Stimulated activated CD8-positive, alpha-beta memory T cell treated with anti-CD3 and anti-CD28 coated beads, Interleukin-7, amount 100 ng/mL, for 1 hour (primary cell): ENCODE measurements around the gene SYT15.
"Not testable (repeated sequence)": the region's sequence is repeated elsewhere in the genome, so short reads cannot be mapped to it uniquely, and the experiment has no call there.

Experiments used
- DNase-seq, 2 donors: peaks; one replicate each; pipeline ENCODE4 v3.0.0-alpha.2; 2020; ENCODE audit warnings: low read depth in 2 of 2

SYT15 gene

GRCh38 chr10:46578474-46579178 is at the start of gene SYT15:
Gene SYT15 (plus strand): TSS chr10:46579128. CDS start chr10:46579169, 41 bp downstream.
- DNase-seq, result not testable (repeated sequence)

- DNase-seq, result not testable (repeated sequence)
These were observed 49.2 kb upstream of the SYT15 start for GRCh38 chr10:46529742-46530141.

DNA sequence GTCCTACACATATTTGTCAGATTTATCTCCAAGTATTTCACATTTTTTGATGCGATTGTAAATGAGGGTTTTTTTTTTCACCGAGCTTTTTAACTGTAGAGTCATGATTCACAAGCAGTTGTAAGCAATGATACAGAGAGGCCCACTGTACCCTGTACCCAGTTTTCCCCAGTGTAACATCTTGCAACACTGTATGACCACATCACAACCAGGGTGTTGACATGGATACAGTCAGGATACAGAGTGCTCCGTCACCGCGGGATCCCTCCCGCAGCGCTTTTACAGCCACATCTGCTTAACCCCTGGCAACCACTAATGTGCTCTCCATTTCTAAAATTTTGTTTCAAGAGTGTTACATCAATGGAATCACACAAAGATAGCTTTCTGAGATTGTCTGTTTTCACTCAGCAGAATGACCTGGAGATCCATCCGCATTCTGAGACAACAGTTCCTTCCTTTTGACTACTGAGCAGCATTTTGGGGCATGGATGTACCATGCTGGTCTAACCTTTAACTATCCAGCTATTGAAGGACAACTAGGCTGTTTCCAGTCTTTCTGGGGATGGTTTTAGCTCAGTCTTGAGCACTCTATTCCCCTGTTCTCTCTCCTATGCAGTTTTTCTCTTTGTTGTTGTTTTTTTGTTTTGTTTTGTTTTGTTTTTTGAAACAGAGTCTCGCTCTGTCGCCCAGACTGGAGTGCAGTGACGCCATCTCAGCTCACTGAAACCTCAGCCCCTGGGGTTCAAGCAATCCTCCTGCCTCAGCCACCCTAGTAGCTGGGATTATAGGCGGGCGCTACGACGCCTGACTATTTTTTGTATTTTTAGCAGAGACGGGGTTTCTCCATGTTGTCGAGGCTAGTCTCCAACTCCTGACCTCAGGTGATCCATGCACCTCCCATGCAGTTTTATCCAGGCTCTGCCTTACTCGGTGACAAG is 48.4 kb upstream of the SYT15 start:
- no peak for DNase-seq

DNA sequence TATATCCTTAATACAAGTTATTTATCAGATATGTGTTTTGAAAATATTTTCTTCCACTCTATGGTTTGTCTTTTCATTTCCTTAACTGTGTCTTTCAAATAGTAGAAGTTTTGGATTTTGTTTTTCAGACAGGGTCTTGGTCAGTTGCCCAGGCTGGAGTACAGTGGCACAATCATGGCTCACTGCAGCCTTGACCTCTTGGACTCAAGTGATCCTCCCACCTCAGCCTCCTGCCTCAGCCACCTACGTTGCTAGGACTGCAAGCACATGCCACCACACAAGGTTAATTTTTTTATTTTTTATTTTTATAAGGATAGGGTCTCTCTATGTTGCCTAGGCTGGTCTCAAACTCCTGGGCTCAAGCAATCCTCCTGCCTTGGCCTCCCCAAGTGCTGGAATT is 46.7 kb upstream of the SYT15 start:
- DNase-seq, result not testable (repeated sequence)

- no peak for DNase-seq
These were observed 44.0 kb upstream of the SYT15 start for GRCh38 chr10:46534828-46535524.

DNA sequence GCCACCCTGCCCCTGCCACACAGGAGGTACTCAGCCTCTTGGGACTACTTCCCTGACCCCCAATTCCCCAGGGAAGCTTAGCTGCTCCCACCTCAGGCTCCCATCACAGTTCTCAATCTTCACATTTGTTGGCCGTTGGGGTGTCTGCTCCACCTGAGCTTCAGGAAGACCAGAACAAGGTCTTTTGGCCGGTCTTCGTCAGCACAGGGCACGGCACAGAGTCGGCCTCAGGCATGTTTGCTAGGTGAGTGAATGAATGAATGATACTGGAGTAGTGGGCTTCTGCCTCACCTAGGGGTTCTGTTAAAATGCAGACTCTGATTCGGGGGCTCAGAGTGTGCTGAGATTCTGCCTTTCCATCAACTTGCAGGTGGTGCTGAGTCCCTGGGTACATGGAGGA is 42.8 kb upstream of the SYT15 start:
- DNase-seq, result no peak

- DNase-seq, result no peak
These were observed 42.1 kb upstream of the SYT15 start for GRCh38 chr10:46536781-46537180.

DNA sequence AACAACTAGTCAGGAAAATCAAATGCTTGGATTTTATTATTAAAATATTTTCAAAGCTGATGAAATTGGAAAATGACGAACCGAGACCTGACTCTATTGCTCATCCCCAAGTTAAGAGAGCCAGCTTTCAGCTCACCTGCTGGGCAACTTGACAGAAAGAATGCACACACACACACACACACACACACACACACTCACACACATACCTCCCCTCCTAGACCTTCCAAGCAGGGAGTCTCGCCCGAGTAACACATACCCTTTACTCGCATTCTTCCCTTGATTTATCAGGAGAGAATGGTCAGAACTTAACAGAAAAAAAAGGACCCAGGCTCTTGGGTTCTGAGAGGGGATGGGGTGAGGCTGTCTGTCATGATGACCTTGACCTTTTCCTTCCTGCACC is 41.6 kb upstream of the SYT15 start:
- DNase-seq, result no peak

- no peak for DNase-seq
These were observed 40.8 kb upstream of the SYT15 start for GRCh38 chr10:46538155-46538554.

GRCh38 chr10:46538717-46539426 is 40.1 kb upstream of the SYT15 start:
- no peak for DNase-seq

GRCh38 chr10:46539596-46540411 is 39.1 kb upstream of the SYT15 start:
- no peak for DNase-seq

DNA sequence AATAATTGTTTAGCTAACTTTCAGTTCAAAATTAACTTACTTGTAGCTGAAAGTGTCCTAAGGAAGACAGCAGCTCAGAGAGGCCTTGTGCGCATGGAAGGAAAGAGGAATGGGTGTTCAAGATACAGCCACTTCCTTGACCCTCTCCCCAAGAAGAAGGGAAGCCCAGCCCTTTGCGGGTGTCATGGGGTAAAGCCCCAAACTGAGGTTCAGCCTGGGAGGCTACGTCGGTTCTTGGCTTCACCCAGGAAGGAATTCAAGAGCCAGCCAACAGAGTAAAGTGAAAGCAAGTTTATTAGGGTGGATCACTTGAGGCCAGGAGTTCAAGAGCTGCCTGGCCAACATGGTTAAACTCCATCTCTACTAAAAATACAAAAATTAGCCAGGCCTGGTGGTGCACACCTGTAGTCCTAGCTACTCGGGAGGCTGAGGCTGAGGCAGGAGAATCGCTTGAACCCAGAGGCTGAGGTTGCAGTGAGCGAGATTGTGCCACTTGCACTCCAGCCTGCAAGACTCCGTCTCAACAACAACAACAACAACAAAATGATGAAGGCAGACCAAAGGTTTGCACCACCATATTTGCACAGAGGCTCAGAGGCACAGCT is 38.4 kb upstream of the SYT15 start:
- no peak for DNase-seq

DNA sequence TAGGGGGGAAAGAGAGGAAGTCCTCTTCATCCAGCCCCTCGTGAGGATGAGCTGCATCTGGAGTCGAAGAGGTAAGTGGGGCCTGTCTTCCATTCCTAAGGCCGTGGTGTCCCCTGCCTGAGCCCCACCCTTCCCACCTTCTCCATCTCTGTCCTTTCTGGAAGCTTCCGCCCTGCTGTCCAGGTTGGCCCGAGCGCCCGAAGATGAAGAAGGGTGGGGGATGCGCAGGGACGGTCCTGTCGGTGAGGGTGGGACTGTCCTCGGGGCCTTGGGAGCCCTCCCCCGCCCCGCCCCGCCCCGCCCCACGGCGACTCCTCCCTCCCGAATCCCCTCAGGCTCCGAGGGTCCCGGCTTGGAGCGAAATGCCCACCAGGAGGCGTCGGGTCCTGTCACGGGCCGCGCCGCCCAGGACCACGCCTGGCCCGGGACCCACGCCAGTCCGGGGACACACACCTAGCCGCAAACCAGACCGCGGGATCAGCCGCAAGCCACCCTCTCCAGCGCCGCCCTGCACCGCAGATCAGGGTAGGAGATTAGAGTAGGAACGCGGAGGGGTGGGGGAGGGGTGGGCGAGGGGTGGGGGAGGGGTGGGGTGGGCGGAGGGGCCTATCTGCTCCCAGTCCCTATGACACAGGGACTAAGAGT is 37.8 kb upstream of the SYT15 start:
- no peak for DNase-seq

DNA sequence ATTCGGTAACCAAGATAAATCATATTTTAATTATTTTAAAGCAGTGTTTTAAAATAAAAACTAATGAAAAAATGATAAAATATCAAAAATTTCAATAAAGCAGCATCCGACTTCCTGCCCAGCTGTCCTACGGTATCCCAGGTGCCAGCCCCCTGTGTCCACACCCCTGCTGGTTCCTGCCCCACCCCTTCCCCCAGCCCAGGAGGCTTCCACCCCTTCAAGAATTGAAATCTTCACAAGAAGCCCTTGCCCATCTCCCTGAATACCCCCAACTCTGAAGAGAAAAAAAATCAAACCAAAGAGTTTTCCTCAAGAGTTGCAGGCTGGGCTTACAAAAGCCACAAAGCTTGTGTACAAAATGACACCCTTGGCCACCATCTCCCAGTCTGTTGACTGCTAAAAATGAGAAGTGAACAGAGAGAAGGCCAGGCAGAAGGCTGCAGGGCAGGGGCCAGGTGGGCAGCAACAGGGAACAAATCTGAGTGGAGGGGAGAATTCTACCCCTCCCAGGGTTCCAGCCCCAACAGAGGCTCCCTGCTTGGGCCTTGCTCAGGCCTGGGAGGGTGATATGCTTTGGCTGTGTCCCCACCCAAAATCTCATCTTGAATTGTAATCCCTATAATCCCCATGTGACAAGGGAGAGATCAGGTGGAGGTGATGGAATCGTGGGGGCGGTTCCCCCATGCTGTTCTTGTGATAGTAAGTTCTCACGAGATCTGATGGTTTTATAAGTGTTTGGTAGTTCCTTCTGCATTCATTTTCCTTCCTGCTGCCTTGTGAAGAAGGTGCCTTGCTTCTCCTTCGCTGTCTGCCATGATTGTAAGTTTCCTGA is 37.0 kb upstream of the SYT15 start:
- DNase-seq, result no peak

- DNase-seq, result no peak
These were observed 36.1 kb upstream of the SYT15 start for GRCh38 chr10:46542567-46543465.

GRCh38 chr10:46543466-46544377 is 35.2 kb upstream of the SYT15 start:
- DNase-seq, result no peak
